Measurements from ENCODE around the gene IQSEC1.

Gene IQSEC1

DNA sequence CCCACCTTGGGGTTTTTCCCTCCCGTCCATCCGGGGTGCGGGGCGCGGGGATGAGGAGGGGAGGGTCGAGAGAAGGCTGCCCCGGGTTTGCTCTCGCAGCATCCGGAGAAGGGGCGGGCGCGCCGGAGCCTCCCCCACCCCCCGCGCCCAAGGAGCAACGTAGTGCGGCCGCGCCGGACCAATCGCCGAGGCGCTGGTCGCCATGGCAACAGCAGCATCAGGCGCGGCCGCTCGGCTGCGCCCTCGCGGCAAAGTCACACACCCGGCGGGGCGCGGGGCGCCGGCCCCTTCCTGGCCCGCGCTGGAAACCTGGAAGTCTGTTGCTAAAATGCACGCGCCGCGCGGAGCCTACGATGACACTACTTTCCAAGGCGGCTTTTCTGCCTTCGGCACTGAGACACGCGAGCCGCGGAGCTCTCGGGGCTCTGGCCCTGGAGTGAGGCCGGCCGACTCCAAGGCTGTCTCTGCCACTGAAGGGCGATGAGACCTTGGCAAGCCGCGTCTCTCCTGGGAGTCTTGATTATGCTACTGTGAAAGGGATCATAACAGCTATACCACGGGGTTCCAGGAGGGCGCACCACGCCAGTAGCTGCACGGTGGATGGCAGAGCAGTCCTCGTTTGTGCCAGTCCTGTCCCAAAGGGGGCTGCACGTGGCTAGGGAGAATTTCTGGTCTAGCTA, at the start of gene IQSEC1:
Gene IQSEC1, minus strand, starts transcription at position 104 of the 680 bp plus-strand sequence. CDS start 415 bp downstream, outside the sequence.
- DNase-seq = peak; percentile 78

GRCh38 chr3:13122081-13123012, 49.1 kb upstream of the IQSEC1 start:
- DNase-seq = no peak

DNA sequence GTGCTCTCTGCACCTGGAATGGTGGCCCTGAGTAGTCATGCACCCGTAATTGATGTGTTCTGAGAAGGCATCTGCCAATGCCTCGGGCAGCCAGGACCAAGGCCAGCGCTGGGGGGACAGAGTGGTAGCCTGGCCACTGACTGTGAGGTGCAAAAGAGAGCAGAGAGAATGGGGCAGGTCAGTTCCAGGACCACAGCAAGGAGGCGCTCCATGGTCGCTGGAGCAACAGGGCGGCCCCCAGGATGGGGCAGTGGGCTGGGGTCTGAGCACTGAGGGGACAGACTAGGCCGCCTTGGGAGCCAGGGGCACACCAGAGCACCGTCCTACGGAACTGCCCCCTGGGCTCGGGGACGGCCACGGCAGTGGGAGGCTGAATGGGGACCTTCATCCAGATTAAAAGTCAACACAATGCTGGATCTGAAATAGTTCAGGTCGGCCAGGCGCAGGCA, 48.3 kb upstream of the IQSEC1 start:
- no peak for DNase-seq

GRCh38 chr3:13120928-13121552, 47.8 kb upstream of the IQSEC1 start:
- no peak for DNase-seq

DNA sequence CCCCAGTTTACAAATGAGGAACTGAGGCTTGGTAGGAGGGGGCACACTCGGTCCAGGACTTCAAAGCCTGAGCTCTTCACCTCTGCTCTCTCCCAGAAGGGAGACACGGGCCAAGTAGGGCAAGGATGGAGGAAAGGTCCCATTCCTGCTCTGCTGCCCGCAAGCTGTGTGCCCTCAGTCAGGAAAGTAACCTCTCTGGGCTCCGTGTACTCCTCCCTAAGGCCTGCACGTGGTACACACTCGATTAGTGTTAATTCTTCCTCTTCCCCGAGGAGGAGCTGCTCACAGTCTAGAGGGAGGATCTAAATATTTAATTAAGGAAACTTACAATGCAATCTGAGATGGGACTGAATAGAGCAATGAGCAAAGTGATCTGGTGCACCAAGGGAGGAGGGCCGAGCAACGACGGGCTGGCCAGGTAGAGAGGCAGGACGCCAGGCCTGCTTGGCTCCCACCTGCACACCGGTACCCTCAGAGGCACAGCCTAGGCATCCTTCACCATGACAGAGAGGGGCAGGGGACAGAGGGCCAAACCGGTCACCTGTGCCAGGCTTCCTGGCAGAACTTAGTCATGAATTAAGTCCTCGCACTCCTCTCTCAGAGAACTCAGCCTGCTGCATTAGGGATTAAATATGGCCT, 47.2 kb upstream of the IQSEC1 start:
- no peak for DNase-seq

DNA sequence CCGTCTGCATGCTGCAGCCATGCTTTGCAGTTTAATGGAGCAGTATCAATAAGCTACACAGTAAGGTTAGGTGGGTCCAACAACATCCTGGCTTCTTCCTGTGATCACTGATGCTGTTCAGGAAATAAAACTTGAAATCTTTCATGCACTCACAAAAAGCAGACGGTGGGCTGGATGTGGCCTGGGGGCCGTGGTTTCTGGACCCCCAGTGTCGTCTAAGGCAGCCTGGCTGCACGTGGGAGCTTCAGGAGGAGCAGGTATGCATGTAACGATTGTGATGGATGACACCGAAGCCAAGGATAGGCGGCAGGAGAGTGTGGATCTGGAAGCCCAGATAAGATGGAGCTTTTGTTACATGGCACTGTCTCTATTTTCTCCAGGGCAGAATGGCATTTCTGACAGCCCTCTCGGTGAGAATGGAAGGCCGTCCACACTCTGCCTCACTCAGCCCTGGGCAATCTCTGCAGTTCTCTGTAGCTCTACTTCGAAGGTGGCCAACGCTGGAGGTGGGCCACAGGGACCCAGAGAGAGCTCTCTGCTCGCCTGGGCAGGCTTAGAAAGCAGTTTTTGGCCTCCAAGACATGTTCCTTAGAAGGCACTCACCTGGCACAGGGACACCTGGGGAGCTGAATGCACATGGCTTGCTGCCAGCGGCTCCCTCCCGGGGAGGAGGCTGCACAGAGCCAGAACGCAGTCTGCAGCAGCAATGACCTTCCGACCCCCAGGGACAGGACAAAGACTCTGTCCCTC, 46.4 kb upstream of the IQSEC1 start:
- no peak for DNase-seq

DNA sequence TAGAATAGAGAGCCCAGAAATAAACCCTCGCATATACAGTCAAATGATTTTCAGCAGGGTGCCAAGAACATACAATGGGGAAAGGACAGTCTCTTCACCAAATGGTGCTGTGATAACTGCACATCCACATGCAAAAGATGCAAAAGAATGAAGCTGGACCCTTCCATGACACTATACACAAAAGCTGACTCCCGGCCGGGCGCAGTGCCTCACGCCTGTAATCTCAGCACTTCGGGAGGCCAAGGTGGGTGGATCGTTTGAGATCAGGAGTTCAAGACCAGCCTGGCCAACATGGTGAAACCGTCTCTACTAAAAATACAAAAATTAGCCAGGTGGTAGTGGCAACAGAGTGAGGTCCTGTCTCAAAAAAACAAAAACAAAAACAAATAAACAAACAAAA, 43.2 kb upstream of the IQSEC1 start:
- DNase-seq = no peak

- DNase-seq = no peak
Observed at GRCh38 chr3:13115991-13116390, 42.8 kb upstream of the IQSEC1 start.

GRCh38 chr3:13115576-13115910, 42.3 kb upstream of the IQSEC1 start:
- no peak for DNase-seq

- no peak for DNase-seq
Observed at GRCh38 chr3:13114811-13115575, 41.8 kb upstream of the IQSEC1 start.

- DNase-seq = no peak
Observed at GRCh38 chr3:13113346-13114330, 40.4 kb upstream of the IQSEC1 start.

DNA sequence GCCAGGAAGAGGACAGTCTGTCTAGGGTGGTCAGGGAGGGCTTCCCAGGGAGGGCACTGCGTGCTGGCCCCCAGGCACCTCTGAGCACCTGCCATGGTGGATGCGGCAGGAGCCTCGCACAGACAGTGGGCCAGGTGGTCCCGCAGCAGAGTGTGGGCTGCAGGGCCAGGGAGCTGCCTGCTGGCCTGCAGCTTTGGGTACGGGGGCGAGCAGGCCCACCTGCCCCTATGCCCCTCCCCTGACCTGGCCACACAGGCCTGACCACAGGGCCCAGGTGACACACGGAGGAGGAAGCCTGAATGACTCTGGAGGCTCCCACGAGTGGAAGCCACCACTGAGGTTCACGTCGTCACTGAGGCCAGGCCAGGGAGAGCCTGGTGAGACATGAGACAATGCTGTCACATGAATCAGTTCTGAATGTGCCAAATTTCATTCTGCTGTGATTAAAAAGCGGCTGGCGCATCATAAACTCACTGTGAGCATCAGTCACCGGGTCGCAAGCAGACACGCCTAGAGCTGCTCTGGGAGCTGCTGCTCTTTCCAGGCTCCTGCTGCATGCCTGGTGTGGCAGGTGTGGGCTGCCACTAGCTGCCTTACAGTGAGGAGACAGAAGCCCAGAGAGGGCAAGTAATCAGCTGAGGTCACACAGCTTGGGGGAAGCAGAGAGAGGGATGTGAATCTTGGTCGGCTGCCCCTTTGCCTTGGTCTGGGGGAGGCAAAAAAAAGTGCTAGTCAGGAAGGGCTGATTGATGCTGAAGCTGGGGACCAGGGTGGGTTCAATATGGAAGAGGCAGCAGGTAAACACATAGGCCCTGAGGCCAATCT, 39.5 kb upstream of the IQSEC1 start:
- DNase-seq = no peak

GRCh38 chr3:13111873-13112520, 38.8 kb upstream of the IQSEC1 start:
- DNase-seq = no peak

GRCh38 chr3:13111173-13111872, 38.1 kb upstream of the IQSEC1 start:
- no peak for DNase-seq

DNA sequence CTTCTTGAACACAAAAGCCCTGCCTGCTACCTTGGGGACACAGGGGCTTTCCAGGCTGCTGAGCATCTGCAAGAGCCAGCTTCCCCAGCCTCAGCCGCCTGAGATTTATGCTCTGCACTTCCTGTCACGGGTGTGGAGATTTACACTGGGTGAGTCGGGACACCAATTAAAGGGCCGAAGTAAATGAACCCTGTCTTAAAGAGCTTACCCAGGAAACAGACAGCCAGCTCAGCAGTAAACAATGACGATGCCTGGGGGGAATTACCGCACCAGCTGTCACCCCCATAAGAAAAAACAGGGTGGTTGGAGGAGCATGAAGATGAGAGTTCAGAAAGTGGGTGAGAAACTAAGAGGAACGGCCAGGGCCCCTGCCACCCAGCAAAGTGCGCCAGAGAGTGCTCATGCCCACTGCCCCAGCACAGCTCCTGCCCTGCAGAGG, 37.5 kb upstream of the IQSEC1 start:
- DNase-seq = peak; percentile 28

DNA sequence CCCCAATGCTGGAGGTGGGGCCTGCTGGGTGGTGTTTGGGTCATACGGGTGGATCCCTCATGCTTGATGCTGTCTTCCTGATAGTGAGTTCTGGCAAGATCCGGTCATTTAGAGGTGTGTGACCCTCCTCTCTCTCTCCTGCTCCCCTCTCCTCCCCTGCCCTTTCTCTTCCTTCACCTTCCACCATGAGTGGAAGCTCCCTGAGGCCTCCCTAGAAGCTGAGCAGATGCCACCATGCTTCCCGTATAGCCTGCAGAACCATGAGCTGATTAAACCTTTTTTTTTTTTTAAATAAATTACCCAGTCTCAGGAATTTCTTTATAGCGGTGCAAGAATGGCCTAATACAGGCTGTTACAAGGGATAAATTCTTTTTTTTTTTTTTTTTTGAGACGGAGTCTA, 36.3 kb upstream of the IQSEC1 start:
- DNase-seq = no peak

DNA sequence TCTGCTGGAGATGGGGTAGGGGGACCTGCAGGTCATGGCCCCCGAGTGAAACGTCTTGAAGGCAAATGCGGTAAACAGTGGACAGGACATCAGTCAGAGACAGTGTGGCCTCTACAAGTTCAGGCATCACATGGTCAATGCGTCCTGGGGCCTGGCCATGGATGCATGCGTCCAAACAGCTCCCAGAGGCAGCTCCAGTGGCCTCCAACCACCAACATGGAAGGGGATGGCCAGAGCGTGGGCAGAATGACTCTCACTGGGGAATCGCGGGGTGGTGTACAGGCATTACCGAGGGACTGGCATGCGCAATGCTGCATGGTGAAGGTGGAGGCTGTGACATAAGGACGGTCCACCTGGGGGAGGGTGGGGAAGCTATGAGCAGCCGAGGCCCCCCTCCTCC, 35.6 kb upstream of the IQSEC1 start:
- DNase-seq = no peak

DNA sequence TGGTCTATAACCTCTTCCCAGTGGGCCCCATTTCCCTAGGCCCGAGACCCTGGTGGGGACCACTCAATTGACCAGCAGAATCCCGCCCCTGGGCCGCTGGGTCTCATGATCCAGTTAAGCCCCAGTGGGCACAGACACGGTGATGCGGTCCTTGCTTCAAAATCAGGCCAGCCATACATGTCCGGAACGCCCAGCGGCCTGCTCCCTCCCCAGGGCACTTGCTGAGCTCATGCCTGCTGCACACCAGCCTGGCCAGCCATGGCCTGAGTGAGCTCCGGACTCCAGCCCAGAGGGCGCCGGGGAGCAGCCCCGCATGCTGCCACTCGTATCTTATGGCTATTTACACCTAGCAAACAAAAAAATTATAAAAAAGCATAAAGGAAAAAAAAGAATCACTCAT, 34.4 kb upstream of the IQSEC1 start:
- no peak for DNase-seq

Data from CD4-positive, alpha-beta T cell treated with Interleukin-17A for 1 hour (primary cell).